ENCODE measurements around the gene PUS7L. TPM values are rescaled to one million over a fixed set of nuclear protein-coding genes. Genes with fewer than 3 reads are reported as not detected.
"Not testable (repeated sequence)": the region's sequence is repeated elsewhere in the genome, so short reads cannot be mapped to it uniquely, and the experiment has no call there.

Gene PUS7L
- total RNA-seq, 4 donors from 2014 or later, result 5.3 to 22.2 (median 14.6) TPM

DNA sequence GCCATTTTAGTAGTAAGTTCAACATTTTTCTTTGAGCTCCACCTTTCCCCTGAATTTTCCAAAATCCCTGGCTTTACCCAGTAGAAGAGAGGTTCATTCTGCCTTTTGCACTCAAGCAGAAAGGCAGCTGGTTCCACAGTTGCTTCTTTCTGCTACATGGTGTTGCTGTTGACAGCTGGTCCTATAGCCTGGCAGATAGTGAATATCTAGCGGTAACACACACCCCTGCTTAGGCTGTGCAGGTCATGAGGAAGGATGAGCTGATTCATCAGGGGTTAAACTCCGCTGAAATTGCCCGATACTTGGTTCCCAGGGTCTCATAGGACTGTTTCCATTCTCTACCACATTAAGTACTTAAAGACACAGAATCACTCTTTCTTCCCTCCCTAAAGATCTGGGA is 62.4 kb downstream of the PUS7L start:
- intact Hi-C loops (cut with DNase I), result no loop called here
- peaks cover 0 to 13% (median 0%) of the 10 kb centered on the region in 4 donors for H3K27me3 ChIP-seq
- TF ChIP-seq, protein P1, sequence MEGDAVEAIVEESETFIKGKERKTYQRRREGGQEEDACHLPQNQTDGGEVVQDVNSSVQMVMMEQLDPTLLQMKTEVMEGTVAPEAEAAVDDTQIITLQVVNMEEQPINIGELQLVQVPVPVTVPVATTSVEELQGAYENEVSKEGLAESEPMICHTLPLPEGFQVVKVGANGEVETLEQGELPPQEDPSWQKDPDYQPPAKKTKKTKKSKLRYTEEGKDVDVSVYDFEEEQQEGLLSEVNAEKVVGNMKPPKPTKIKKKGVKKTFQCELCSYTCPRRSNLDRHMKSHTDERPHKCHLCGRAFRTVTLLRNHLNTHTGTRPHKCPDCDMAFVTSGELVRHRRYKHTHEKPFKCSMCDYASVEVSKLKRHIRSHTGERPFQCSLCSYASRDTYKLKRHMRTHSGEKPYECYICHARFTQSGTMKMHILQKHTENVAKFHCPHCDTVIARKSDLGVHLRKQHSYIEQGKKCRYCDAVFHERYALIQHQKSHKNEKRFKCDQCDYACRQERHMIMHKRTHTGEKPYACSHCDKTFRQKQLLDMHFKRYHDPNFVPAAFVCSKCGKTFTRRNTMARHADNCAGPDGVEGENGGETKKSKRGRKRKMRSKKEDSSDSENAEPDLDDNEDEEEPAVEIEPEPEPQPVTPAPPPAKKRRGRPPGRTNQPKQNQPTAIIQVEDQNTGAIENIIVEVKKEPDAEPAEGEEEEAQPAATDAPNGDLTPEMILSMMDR (IDR thresholded peaks at IDR 0.05), result no peak
- TF ChIP-seq POLR2A (IDR thresholded peaks at IDR 0.05), result no peak
- no peak overlapping the region for H3K4me3 ChIP-seq
- H3K36me3 ChIP-seq, result no peaks in the 10 kb centered on the region
- DNase-seq, result no peak
- WGBS, 2 donors, result 49 to 57% methylated on average over 3 of the region's 3 CpGs
- no peaks in the 10 kb centered on the region for H3K4me1 ChIP-seq
- H3K9me3 ChIP-seq, result no peaks in the 10 kb centered on the region
- H3K27ac ChIP-seq, result no peak overlapping the region

DNA sequence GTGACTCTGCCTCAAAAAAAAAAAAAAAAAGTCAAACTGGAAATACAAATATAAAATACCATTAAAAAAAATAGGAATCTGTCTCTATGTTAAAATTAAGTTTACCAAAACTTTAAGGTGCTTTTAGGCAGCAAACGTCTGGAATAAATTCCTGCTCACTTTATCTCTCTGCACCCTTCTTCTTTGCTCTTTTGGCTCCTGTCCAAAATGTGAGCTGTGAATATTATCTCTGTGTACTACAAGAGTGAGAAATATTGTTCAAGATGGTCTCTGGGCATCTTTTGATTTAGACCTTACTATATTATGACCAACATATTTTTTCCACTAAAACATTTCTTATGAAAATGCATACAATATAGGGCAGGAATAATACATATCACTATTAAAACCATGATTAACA is 63.7 kb downstream of the PUS7L start:
- 43 to 46% methylated on average over 1 of the region's 1 CpG for WGBS, 2 donors
- peaks cover 0 to 5% (median 0%) of the 10 kb centered on the region in 4 donors for H3K27me3 ChIP-seq
- no peak overlapping the region for H3K4me3 ChIP-seq
- H3K36me3 ChIP-seq, result no peaks in the 10 kb centered on the region
- TF ChIP-seq, protein P1 (IDR thresholded peaks at IDR 0.05), result no peak
- no peak for TF ChIP-seq POLR2A (IDR thresholded peaks at IDR 0.05)
- no peaks in the 10 kb centered on the region for H3K9me3 ChIP-seq
- no peak overlapping the region for H3K27ac ChIP-seq
- H3K4me1 ChIP-seq, result no peaks in the 10 kb centered on the region
- intact Hi-C loops (cut with DNase I), result no loop called here
- DNase-seq, result no peak

DNA sequence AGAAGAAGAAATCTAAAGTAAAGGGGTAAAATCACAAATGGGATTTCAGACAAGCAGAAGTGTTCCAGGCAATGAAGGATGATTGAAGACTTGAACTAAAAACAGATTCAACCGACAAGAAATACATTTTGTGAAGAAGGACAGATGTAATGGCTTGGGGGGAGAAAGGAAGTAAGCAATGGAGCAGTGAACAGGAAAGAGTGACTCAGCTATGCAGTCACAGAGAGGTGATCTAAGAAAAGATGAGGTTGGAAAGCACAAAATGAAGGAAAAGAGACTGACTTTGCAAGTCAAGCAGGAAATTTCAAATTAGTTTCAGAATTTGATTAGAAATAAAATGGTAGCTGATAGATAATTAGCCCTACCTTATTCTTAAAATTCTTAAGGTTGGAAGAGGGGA is 66.5 kb downstream of the PUS7L start:
- H3K27ac ChIP-seq, result no peak overlapping the region
- intact Hi-C loops (cut with DNase I), result no loop called here
- no peaks in the 10 kb centered on the region for H3K27me3 ChIP-seq
- no peak for TF ChIP-seq POLR2A (IDR thresholded peaks at IDR 0.05)
- TF ChIP-seq, protein P1 (IDR thresholded peaks at IDR 0.05), result no peak
- 35 to 36% methylated on average over 1 of the region's 1 CpG for WGBS, 2 donors
- no peak overlapping the region for H3K4me3 ChIP-seq
- H3K36me3 ChIP-seq, result no peaks in the 10 kb centered on the region
- no peaks in the 10 kb centered on the region for H3K9me3 ChIP-seq
- DNase-seq, result no peak
- no peaks in the 10 kb centered on the region for H3K4me1 ChIP-seq

DNA sequence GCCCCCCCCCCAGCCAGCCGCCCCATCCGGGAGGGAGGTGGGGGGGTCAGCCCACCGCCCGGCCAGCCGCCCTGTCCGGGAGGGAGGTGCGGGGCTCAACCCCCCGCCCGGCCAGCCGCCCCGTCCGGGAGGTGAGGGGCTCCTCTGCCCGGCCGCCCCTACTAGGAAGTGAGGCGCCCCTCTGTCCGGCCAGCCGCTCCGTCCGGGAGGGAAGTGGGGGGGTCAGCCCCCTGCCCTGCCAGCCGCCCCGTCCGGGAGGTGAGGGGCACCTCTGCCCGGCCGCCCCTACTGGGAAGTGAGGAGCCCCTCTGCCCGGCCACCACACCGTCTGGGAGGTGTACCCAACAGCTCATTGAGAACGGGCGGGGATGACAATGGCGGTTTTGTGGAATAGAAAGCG is 73.1 kb downstream of the PUS7L start:
- DNase-seq; H3K27me3 ChIP-seq; H3K4me3 ChIP-seq; H3K27ac ChIP-seq; H3K4me1 ChIP-seq; H3K36me3 ChIP-seq; H3K9me3 ChIP-seq; intact Hi-C loops (cut with DNase I): not testable (repeated sequence)
- WGBS, 2 donors, result 100% methylated on average over 2 of the region's 30 CpGs; no CpG with 5 or more reads in 1 of the 2 donors

DNA sequence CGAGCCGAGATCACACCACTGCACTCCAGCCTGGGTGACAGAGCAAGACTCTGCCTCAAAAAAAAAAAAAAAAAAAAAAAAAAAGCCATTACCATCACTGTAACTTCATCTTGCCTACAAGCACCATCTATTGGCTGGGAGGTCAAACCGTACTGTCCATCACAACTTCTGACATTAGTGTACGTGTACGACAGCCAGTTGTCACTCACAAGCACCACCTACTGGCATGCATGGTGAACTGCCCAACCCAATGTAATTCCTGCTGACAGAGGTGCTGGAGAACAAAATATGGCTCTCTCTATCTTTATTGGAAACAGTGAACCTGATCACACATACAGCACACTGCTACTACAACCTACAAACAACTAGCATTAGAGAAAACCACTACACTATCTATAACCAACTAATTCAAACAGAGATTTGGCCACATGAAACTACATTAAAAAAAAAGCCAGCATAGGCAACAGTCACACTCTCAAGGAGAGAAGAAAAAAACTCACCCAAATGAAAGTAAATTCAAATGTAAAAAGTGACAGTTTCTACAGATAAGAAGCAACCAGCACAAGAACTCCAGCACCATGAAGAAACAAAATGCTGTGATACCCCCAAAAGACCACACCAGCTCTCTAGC is 82.3 kb downstream of the PUS7L start:
- DNase-seq, result no peak

More for the DNA sequence above, 82.3 kb downstream of the PUS7L start:
- TF ChIP-seq, protein P1 (IDR thresholded peaks at IDR 0.05), result peak in 2 of 6 experiments; percentile 9 to 42
- no peak for TF ChIP-seq POLR2A (IDR thresholded peaks at IDR 0.05)
- 69 to 82% methylated on average over 4 to 5 of the region's 5 CpGs for WGBS, 2 donors
- no peak overlapping the region for H3K4me3 ChIP-seq
- no peaks in the 10 kb centered on the region for H3K9me3 ChIP-seq
- no peaks in the 10 kb centered on the region for H3K27me3 ChIP-seq
- H3K36me3 ChIP-seq, result no peaks in the 10 kb centered on the region
- H3K27ac ChIP-seq, result no peak overlapping the region
- intact Hi-C loops (cut with DNase I), result no loop called here
- H3K4me1 ChIP-seq, result no peaks in the 10 kb centered on the region
